NT2/D1 (cell line): ENCODE data around the gene MSRB3.

Source experiments
- DNase-seq: peaks from one replicate; pipeline ENCODE4 v3.0.0-alpha.2; 2011; ENCODE audit warnings: low read depth, low spot score
- H3K27me3 ChIP-seq: 2 replicates; pipeline ENCODE4 v1.6.0; 2011; ENCODE audit warnings: mild to moderate bottlenecking; ENCODE audit not compliant: insufficient read length, insufficient read depth
- H3K36me3 ChIP-seq: 2 replicates; pipeline ENCODE4 v1.6.1; 2011; ENCODE audit warnings: mild to moderate bottlenecking, low read length, mixed read lengths; ENCODE audit not compliant: insufficient read depth, insufficient read length
- H3K4me1 ChIP-seq: 2 replicates; pipeline ENCODE4 v1.5.1; 2011; ENCODE audit not compliant: insufficient read depth, insufficient read length
- H3K4me3 ChIP-seq: 2 replicates; pipeline ENCODE4 v1.5.1; 2011; ENCODE audit warnings: low read depth; ENCODE audit not compliant: insufficient read length
- H3K9ac ChIP-seq: 2 replicates; pipeline ENCODE4 v1.6.0; 2011; ENCODE audit warnings: low read depth; ENCODE audit not compliant: insufficient read length
- H3K9me3 ChIP-seq: 2 replicates; pipeline ENCODE4 v1.5.1; 2011; ENCODE audit warnings: mild to moderate bottlenecking, low read length; ENCODE audit not compliant: insufficient read depth
- SUZ12 ChIP-seq: IDR thresholded peaks from 2 replicates; pipeline ENCODE4 v1.6.1; 2011; ENCODE audit not compliant: insufficient read length, insufficient read depth; ENCODE audit errors: extremely low read depth
- YY1 ChIP-seq: IDR thresholded peaks from 2 replicates; pipeline ENCODE4 v1.6.1; 2011; ENCODE audit not compliant: insufficient read length, insufficient read depth
- ZNF274 ChIP-seq: IDR thresholded peaks from 2 replicates; pipeline ENCODE4 v1.6.1; 2011; ENCODE audit warnings: mild to moderate bottlenecking, low read depth, low read length

Gene MSRB3

GRCh38 chr12:65510007-65510406 is 231.5 kb downstream of the MSRB3 start:
- no peak for DNase-seq
- Histone ChIP-seq H3K36me3 (no peaks in the 10 kb centered on the region), H3K27me3 (peaks cover 27% of the 10 kb centered on the region), H3K9ac (no peak overlapping the region), H3K4me3 (no peak overlapping the region), H3K4me1 (peaks cover 3% of the 10 kb centered on the region), H3K9me3 (no peaks in the 10 kb centered on the region)
- no peak for TF ChIP-seq ZNF274
- no peak for TF ChIP-seq YY1
- no peak for TF ChIP-seq SUZ12

- peaks cover 27% of the 10 kb centered on the region for H3K27me3 ChIP-seq
- H3K9me3 ChIP-seq: no peaks in the 10 kb centered on the region
- no peaks in the 10 kb centered on the region for H3K36me3 ChIP-seq
- H3K9ac ChIP-seq: no peak overlapping the region
- H3K4me1 ChIP-seq: peaks cover 3% of the 10 kb centered on the region
- TF ChIP-seq YY1 (no peak), ZNF274 (no peak), SUZ12 (no peak)
- peak; percentile 90 for DNase-seq
- H3K4me3 ChIP-seq: no peak overlapping the region
Observed at GRCh38 chr12:65510584-65511050, 232.1 kb downstream of the MSRB3 start.

- no peak for DNase-seq
- TF ChIP-seq ZNF274 (no peak), SUZ12 (no peak), YY1 (no peak)
- Histone ChIP-seq H3K36me3 (no peaks in the 10 kb centered on the region), H3K4me1 (peaks cover 3% of the 10 kb centered on the region), H3K4me3 (no peak overlapping the region), H3K9me3 (no peaks in the 10 kb centered on the region), H3K9ac (no peak overlapping the region), H3K27me3 (peaks cover 27% of the 10 kb centered on the region)
Observed at GRCh38 chr12:65511134-65511834, 232.8 kb downstream of the MSRB3 start.

GRCh38 chr12:65511912-65512311 is 233.4 kb downstream of the MSRB3 start:
- Histone ChIP-seq H3K36me3 (no peaks in the 10 kb centered on the region), H3K9me3 (no peaks in the 10 kb centered on the region), H3K27me3 (peaks cover 25% of the 10 kb centered on the region), H3K4me1 (peaks cover 3% of the 10 kb centered on the region), H3K9ac (no peak overlapping the region), H3K4me3 (no peak overlapping the region)
- no peak for DNase-seq
- TF ChIP-seq YY1 (no peak), SUZ12 (no peak), ZNF274 (no peak)
